Loucy (cell line): ENCODE results near the gene ASB8.

Experiments
- H2AFZ ChIP-seq: fragments of 200-600 bp; sonication (generic); 2 replicates; pipeline ENCODE4 v1.6.0; 2016; ENCODE audit warnings: antibody characterized with exemption, mild to moderate bottlenecking, low read length, moderate library complexity
- H3F3A ChIP-seq: fragments of 200-600 bp; 2 replicates; pipeline ENCODE4 v1.6.0; 2016; ENCODE audit warnings: antibody characterized with exemption, low read depth, mild to moderate bottlenecking
- H3K27me3 ChIP-seq: fragments of 200-600 bp; sonication (generic); 2 replicates; pipeline ENCODE4 v1.6.1; 2014; ENCODE audit warnings: low read length, mild to moderate bottlenecking; ENCODE audit not compliant: insufficient read depth, poor library complexity, severe bottlenecking
- H3K36me3 ChIP-seq: fragments of 200-600 bp; sonication (generic); 2 replicates; pipeline ENCODE4 v1.6.1; 2016; ENCODE audit warnings: low read length; ENCODE audit not compliant: insufficient read depth
- H3K4me1 ChIP-seq: fragments of 200-600 bp; sonication (generic); 2 replicates; pipeline ENCODE4 v1.5.1; 2014; ENCODE audit warnings: low read length, mild to moderate bottlenecking; ENCODE audit not compliant: insufficient read depth, poor library complexity, severe bottlenecking
- H3K4me2 ChIP-seq: fragments of 200-600 bp; sonication (generic); 2 replicates; pipeline ENCODE4 v1.6.0; 2014; ENCODE audit warnings: antibody characterized with exemption, low read length, low read depth, mild to moderate bottlenecking; ENCODE audit not compliant: poor library complexity, severe bottlenecking
- H3K4me3 ChIP-seq: fragments of 200-600 bp; sonication (generic); 2 replicates; pipeline ENCODE4 v1.5.1; 2014; ENCODE audit warnings: low read length, mild to moderate bottlenecking, mixed read lengths; ENCODE audit not compliant: poor library complexity, severe bottlenecking
- H3K79me2 ChIP-seq: fragments of 200-600 bp; sonication (generic); 2 replicates; pipeline ENCODE4 v1.6.1; 2014; ENCODE audit warnings: low read length; ENCODE audit not compliant: insufficient read depth
- H3K9ac ChIP-seq: fragments of 200-600 bp; sonication (generic); 2 replicates; pipeline ENCODE4 v1.6.0; 2014; ENCODE audit warnings: mild to moderate bottlenecking, low read depth, low read length, moderate library complexity; ENCODE audit not compliant: poor library complexity, severe bottlenecking
- H3K9me2 ChIP-seq: fragments of 200-600 bp; sonication (generic); replicated peaks from 2 replicates; pipeline ENCODE4 v1.6.1; 2016; ENCODE audit warnings: low read depth, low read length, mixed read lengths
- H3K9me3 ChIP-seq: fragments of 200-600 bp; sonication (generic); 2 replicates; pipeline ENCODE4 v1.6.1; 2014; ENCODE audit warnings: mild to moderate bottlenecking, antibody characterized with exemption, low read length, low read depth; ENCODE audit not compliant: insufficient read depth
- H4K20me1 ChIP-seq: fragments of 200-600 bp; sonication (generic); 2 replicates; pipeline ENCODE4 v1.6.0; 2014; ENCODE audit warnings: antibody characterized with exemption, low read length, mild to moderate bottlenecking; ENCODE audit not compliant: insufficient read depth, poor library complexity, severe bottlenecking
- CTCF ChIP-seq: fragments of 200-600 bp; sonication (generic); conservative IDR thresholded peaks from 2 replicates; pipeline ENCODE4 v1.5.1; 2014; ENCODE audit warnings: mild to moderate bottlenecking, antibody characterized with exemption, low read length
- EZH2phosphoT487 ChIP-seq: fragments of 200-600 bp; IDR thresholded peaks from 2 replicates; pipeline ENCODE4 v1.6.1; 2018; ENCODE audit warnings: antibody characterized with exemption, mild to moderate bottlenecking, moderate library complexity, borderline replicate concordance

Gene ASB8

GRCh38 chr12:48177982-48178381 is 20.7 kb upstream of the ASB8 start:
- H3K27me3 ChIP-seq: no peaks in the 10 kb centered on the region
- H3K9me2 ChIP-seq: no peaks in the 10 kb centered on the region
- no peaks in the 10 kb centered on the region for H3K9me3 ChIP-seq
- no peak overlapping the region for H3K9ac ChIP-seq
- H2AFZ ChIP-seq: no peak overlapping the region
- no peak for TF ChIP-seq EZH2phosphoT487
- TF ChIP-seq CTCF: no peak
- H3K36me3 ChIP-seq: no peaks in the 10 kb centered on the region
- peaks cover 20% of the 10 kb centered on the region for H3K4me1 ChIP-seq
- H4K20me1 ChIP-seq: no peaks in the 10 kb centered on the region
- H3K4me2 ChIP-seq: no peak overlapping the region
- H3K4me3 ChIP-seq: no peak overlapping the region
- no peaks in the 10 kb centered on the region for H3K79me2 ChIP-seq
- no peaks in the 10 kb centered on the region for H3F3A ChIP-seq

GRCh38 chr12:48176417-48176751 is 19.1 kb upstream of the ASB8 start:
- Histone ChIP-seq H3K9me3 (no peaks in the 10 kb centered on the region), H3K36me3 (no peaks in the 10 kb centered on the region), H3K4me1 (peaks cover 14% of the 10 kb centered on the region), H4K20me1 (no peaks in the 10 kb centered on the region), H3K4me2 (peak overlapping the region; percentile 65), H3K4me3 (peak overlapping the region; percentile 44), H2AFZ (peak overlapping the region; percentile 90), H3K9ac (peak overlapping the region; percentile 52), H3K27me3 (no peaks in the 10 kb centered on the region), H3K9me2 (no peaks in the 10 kb centered on the region), H3F3A (no peaks in the 10 kb centered on the region), H3K79me2 (no peaks in the 10 kb centered on the region)
- no peak for TF ChIP-seq EZH2phosphoT487
- no peak for TF ChIP-seq CTCF

GRCh38 chr12:48175613-48176416 is 18.5 kb upstream of the ASB8 start:
- Histone ChIP-seq H3K9me2 (no peaks in the 10 kb centered on the region), H3K27me3 (no peaks in the 10 kb centered on the region), H3K4me1 (peaks cover 14% of the 10 kb centered on the region), H3K4me2 (peak overlapping the region; percentile 65), H3K9ac (peak overlapping the region; percentile 52), H2AFZ (peak overlapping the region; percentile 90), H4K20me1 (no peaks in the 10 kb centered on the region), H3K9me3 (no peaks in the 10 kb centered on the region), H3K4me3 (peak overlapping the region; percentile 44), H3F3A (no peaks in the 10 kb centered on the region), H3K36me3 (no peaks in the 10 kb centered on the region), H3K79me2 (no peaks in the 10 kb centered on the region)
- TF ChIP-seq CTCF: no peak
- no peak for TF ChIP-seq EZH2phosphoT487
